Endothelial cell of umbilical vein (primary cell): ENCODE data around the gene CHRNA7. TPM values are rescaled to one million over a fixed set of nuclear protein-coding genes. Genes with fewer than 3 reads are reported as not detected.

Experiments used
- BruUV-seq: library from RNA; stranded (reverse); fragments of 400-500 nt; replicated peaks from 2 replicates; lab custom pipeline; 2021; lab: Mats Ljungman, UMichigan
- CTCF ChIA-PET: fragments of 300-600, 350-600 bp; sonication (Branson Sonifier 250); formaldehyde crosslinking; loops from one replicate; lab custom pipeline; 2021; ENCODE audit warnings: antibody characterized with exemption, inconsistent platforms; lab: Charles Lee
- POLR2A ChIA-PET: fragments of 300-600, 350-600 bp; sonication (Branson Sonifier 250); formaldehyde crosslinking; loops from one replicate; lab custom pipeline; 2021; ENCODE audit warnings: antibody characterized with exemption, inconsistent platforms; lab: Charles Lee
- DNase-seq: peaks from one replicate; pipeline ENCODE4 v3.0.0-alpha.2; 2011; ENCODE audit warnings: low read depth, low spot score
- FAIRE-seq: peaks from 2 replicates; lab custom pipeline; 2011; peaks lifted over from hg19 to GRCh38; lab: Jason Lieb, UNC
- H2AFZ ChIP-seq: 2 replicates; pipeline ENCODE4 v1.6.0; 2012; ENCODE audit warnings: low read depth, low read length, control low read depth, inconsistent platforms
- H3K27ac ChIP-seq: 2 replicates; pipeline ENCODE4 v1.5.1; 2011; ENCODE audit warnings: low read depth, mild to moderate bottlenecking, control low read depth, low read length, moderate library complexity; ENCODE audit not compliant: insufficient read depth
- H3K27me3 ChIP-seq, 2 experiments: 2 replicates each; pipeline versions ENCODE4 v1.6.0 to v1.6.1; 2011; ENCODE audit warnings: low read length in 2 of 2, mixed read lengths in 1 of 2; ENCODE audit not compliant: control insufficient read depth in 2 of 2, insufficient read depth in 2 of 2
- H3K36me3 ChIP-seq, 2 experiments: 2 replicates in 1 of 2; 3 replicates in 1 of 2; pipeline ENCODE4 v1.5.1; 2011; ENCODE audit warnings: low read length in 2 of 2, mild to moderate bottlenecking in 1 of 2, moderate library complexity in 1 of 2; ENCODE audit not compliant: control insufficient read depth in 2 of 2, insufficient read depth in 2 of 2; ENCODE audit errors: extremely low read depth in 1 of 2
- H3K4me1 ChIP-seq: 3 replicates; pipeline ENCODE4 v1.5.1; 2011; ENCODE audit warnings: mild to moderate bottlenecking, low read length; ENCODE audit not compliant: control insufficient read depth, insufficient read depth; ENCODE audit errors: extremely low read depth
- H3K4me2 ChIP-seq: 2 replicates; pipeline ENCODE4 v1.6.1; 2011; ENCODE audit warnings: low read length, control low read depth, mixed read lengths; ENCODE audit not compliant: insufficient read depth
- H3K4me3 ChIP-seq, 3 experiments: fragments of 200-600 bp in 1 of 3; sonication (generic), shearing (Covaris generic) in 1 of 3; replicated peaks in 1 of 3; 2 replicates each; pipeline ENCODE4 v1.5.1; 2011 to 2016; ENCODE audit warnings: control low read depth in 3 of 3, low read length in 3 of 3, mild to moderate bottlenecking in 2 of 3, inconsistent platforms in 1 of 3, low read depth in 1 of 3, moderate library complexity in 1 of 3; ENCODE audit not compliant: insufficient read depth in 1 of 3
- H3K79me2 ChIP-seq: 2 replicates; pipeline ENCODE4 v1.6.0; 2012; ENCODE audit warnings: low read length, inconsistent platforms; ENCODE audit not compliant: control insufficient read depth, insufficient read depth
- H3K9ac ChIP-seq: replicated peaks from 2 replicates; pipeline ENCODE3; 2011; ENCODE audit warnings: low read length, control low read depth; ENCODE audit not compliant: insufficient read depth; ENCODE audit errors: extremely low read depth
- H3K9me1 ChIP-seq: replicated peaks from 3 replicates; pipeline ENCODE4 v1.6.0; 2011; ENCODE audit warnings: mild to moderate bottlenecking, low read length; ENCODE audit not compliant: control insufficient read depth, insufficient read depth; ENCODE audit errors: extremely low read depth
- H3K9me3 ChIP-seq: replicated peaks from 2 replicates; pipeline ENCODE4 v1.5.1; 2012; ENCODE audit warnings: low read length, inconsistent platforms; ENCODE audit not compliant: control insufficient read depth, insufficient read depth
- H4K20me1 ChIP-seq: replicated peaks from 2 replicates; pipeline ENCODE3; 2011; ENCODE audit warnings: mild to moderate bottlenecking, low read length; ENCODE audit not compliant: control insufficient read depth, insufficient read depth; ENCODE audit errors: extremely low read depth
- CTCF ChIP-seq, 2 donors: IDR thresholded peaks; 1 replicate in 1 of 2; 2 replicates in 1 of 2; pipeline ENCODE4 v1.5.1; 2011; ENCODE audit warnings: low read length in 2 of 2, mild to moderate bottlenecking in 2 of 2, moderate library complexity in 2 of 2, control low read depth in 1 of 2, inconsistent platforms in 1 of 2, low read depth in 1 of 2; ENCODE audit not compliant: insufficient read depth in 1 of 2; ENCODE audit errors: extremely low read depth in 1 of 2
- EZH2 ChIP-seq: IDR thresholded peaks from 2 replicates; pipeline ENCODE4 v1.6.1; 2012; ENCODE audit warnings: borderline replicate concordance, low read depth, mild to moderate bottlenecking, moderate library complexity, low read length, inconsistent platforms; ENCODE audit not compliant: severe bottlenecking
- FOS ChIP-seq: IDR thresholded peaks from 2 replicates; pipeline ENCODE4 v1.6.1; 2011; ENCODE audit warnings: mild to moderate bottlenecking, low read length, moderate library complexity, borderline replicate concordance; ENCODE audit not compliant: insufficient read depth
- GATA2 ChIP-seq: IDR thresholded peaks from 2 replicates; pipeline ENCODE4 v1.7.0; 2011; ENCODE audit warnings: low read depth, mild to moderate bottlenecking, moderate library complexity, mixed read lengths, low read length; ENCODE audit not compliant: insufficient read length, insufficient read depth
- JUN ChIP-seq: IDR thresholded peaks from 2 replicates; pipeline ENCODE4 v1.6.1; 2011; ENCODE audit warnings: borderline replicate concordance, low read depth; ENCODE audit not compliant: insufficient read length, insufficient read depth
- MYC ChIP-seq: IDR thresholded peaks from one replicate; pipeline ENCODE4 v1.6.1; 2011; ENCODE audit warnings: mild to moderate bottlenecking, low read depth, low read length
- POLR2A ChIP-seq: IDR thresholded peaks from 2 replicates; pipeline ENCODE4 v1.6.1; 2012; ENCODE audit warnings: low read depth, mild to moderate bottlenecking, control low read depth, low read length
- POLR2AphosphoS5 ChIP-seq: IDR thresholded peaks from 2 replicates; pipeline ENCODE4 v1.6.1; 2012; ENCODE audit warnings: low read depth, mild to moderate bottlenecking, control low read depth, low read length, moderate library complexity; ENCODE audit not compliant: insufficient read depth
- dilution Hi-C: fragments of 300-500 bp; cut with MboI; formaldehyde crosslinking; loops from one replicate; pipeline ENCODE4 v1.15.0; 2019; ENCODE audit warnings: low sequenced_read_pairs; ENCODE audit not compliant: extremely low pct_ligation_motif_present
- intact Hi-C: fragments of 100-400 bp; cut with micrococcal nuclease; formaldehyde crosslinking; loops from one replicate; pipeline ENCODE4 v1.10.0; 2022
- polyA plus RNA-seq, 4 experiments: library from polyadenylated mRNA; depleted of rRNA in 3 of 4; stranded (reverse) in 3 of 4; unstranded in 1 of 4; fragments of >200 nt; gene quantifications; 2 replicates each; pipeline versions ENCODE4 v1.2.1 to v1.2.3, GENCODE V29; 2011 to 2012; ENCODE audit warnings: missing spikeins in 1 of 4
- total RNA-seq: library from RNA; stranded (reverse); gene quantifications from 2 replicates; pipeline ENCODE4 v1.2.3, GENCODE V29; 2021
- TF ChIP-seq, protein P1 (sequence below): IDR thresholded peaks from 2 replicates; pipeline ENCODE4 v1.6.1; 2011; ENCODE audit not compliant: insufficient read depth, insufficient read length

The CHRNA7 gene
- total and polyA plus RNA-seq, 2 donors (not counting 3 experiments of a cell fraction or from before 2014, with no cell fraction given) = 0.70 to 2.6 TPM

DNA sequence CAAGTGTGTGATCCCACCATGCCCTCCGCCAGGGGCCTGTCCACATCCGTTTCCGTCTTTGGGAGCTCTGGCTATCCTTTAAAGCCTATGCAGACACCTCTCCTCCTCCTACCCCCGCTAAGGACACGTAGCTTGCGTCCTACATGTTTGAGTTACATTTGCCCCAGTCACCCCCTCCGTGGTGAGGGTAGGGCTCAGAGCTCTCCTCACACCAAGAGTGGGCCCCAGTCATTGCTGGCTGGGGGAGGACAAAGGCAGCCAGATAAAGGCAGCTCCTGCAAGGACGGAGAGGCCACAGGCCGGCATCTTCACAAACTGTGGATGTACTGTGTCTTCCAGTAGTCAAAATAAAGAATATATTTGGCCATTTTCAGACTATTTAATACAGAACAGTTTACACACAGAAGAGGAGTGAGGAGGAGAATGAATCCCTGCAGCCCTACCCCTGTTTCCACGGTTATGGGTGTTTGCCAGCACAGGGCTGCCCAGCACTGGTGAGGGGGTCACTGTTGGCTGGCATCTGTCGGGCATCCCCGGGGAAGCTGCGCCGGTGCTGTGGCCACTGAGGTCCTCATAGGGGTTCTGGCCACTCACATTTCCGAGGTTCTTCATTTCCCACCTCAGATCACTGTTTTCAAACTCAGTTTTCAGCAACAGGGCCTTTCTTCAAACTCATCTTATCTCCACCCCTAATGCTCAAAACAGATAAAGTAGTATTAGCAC lies 118.7 kb downstream of the CHRNA7 start:
- ChIA-PET CTCF (no interaction called here), POLR2A (no interaction called here)
- no peak overlapping the region for H2AFZ ChIP-seq
- H3K9me1 ChIP-seq = no peaks in the 10 kb centered on the region
- FAIRE-seq = no peak
- H3K4me2 ChIP-seq = no peak overlapping the region
- no TSS peak for BruUV-seq
- no peaks in the 10 kb centered on the region for H3K4me1 ChIP-seq
- H3K4me3 ChIP-seq = no peak overlapping the region
- H3K27me3 ChIP-seq = no peaks in the 10 kb centered on the region
- intact Hi-C loops = no loop called here
- H4K20me1 ChIP-seq = no peaks in the 10 kb centered on the region
- TF ChIP-seq JUN (no peak), MYC (no peak), POLR2A (no peak), EZH2 (no peak), POLR2AphosphoS5 (no peak), FOS (no peak), GATA2 (no peak), CTCF (IDR thresholded peaks at IDR 0.05; ENCODE audit: extremely low read depth in 1 of 2, insufficient read depth in 1 of 2, low read depth in 1 of 2, low read length in 2 of 2) (no peak)
- TF ChIP-seq, protein P1, sequence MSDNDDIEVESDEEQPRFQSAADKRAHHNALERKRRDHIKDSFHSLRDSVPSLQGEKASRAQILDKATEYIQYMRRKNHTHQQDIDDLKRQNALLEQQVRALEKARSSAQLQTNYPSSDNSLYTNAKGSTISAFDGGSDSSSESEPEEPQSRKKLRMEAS = no peak
- H3K27ac ChIP-seq = no peak overlapping the region
- no peak overlapping the region for H3K9ac ChIP-seq
- dilution Hi-C loops = no loop called here
- no peaks in the 10 kb centered on the region for H3K79me2 ChIP-seq
- H3K9me3 ChIP-seq = no peaks in the 10 kb centered on the region
- no peak for DNase-seq
- H3K36me3 ChIP-seq = no peaks in the 10 kb centered on the region
